HCT116 (cell line): ENCODE results near the gene SPEN. TPM values are rescaled to one million over a fixed set of nuclear protein-coding genes. Genes with fewer than 3 reads are reported as not detected.
"Not testable (repeated sequence)": the region's sequence is repeated elsewhere in the genome, so short reads cannot be mapped to it uniquely, and the experiment has no call there.

Source experiments
- ATAC-seq: fragments of 200-7000 bp; cut with Tn5 transposase; 2 replicates; pipeline ENCODE4 v1.9.1; 2020; ENCODE audit warnings: mild to moderate bottlenecking, moderate library complexity
- BruUV-seq: library from RNA; stranded (reverse); fragments of 400-500 nt; replicated peaks from 2 replicates; lab custom pipeline; 2021; lab: Mats Ljungman, UMichigan
- CTCF ChIA-PET: fragments of 300-600 bp; sonication (Branson Sonifier 250); formaldehyde crosslinking; loops from one replicate; lab custom pipeline; 2021; ENCODE audit warnings: antibody characterized with exemption; lab: Charles Lee
- POLR2A ChIA-PET: fragments of 300-600, 350-600 bp; sonication (Branson Sonifier 250); formaldehyde crosslinking; loops from one replicate; lab custom pipeline; 2021; ENCODE audit warnings: antibody characterized with exemption; lab: Charles Lee
- RAD21 ChIA-PET, 2 experiments: fragments of 300-600 bp; sonication (Branson Sonifier 250); formaldehyde crosslinking; loops; one replicate each; lab custom pipeline; 2023; ENCODE audit warnings: low total read pairs in 2 of 2; ENCODE audit not compliant: uncharacterized antibody in 2 of 2, unreplicated experiment in 2 of 2, low non-redundant PET in 1 of 2; lab: Charles Lee
- DNase-seq: peaks from one replicate; pipeline ENCODE4 v3.0.0-alpha.2; 2010; ENCODE audit warnings: low read depth, low spot score
- H2AFZ ChIP-seq: fragments of 200-600 bp; shearing (Covaris generic), sonication (generic); 2 replicates; pipeline ENCODE4 v1.6.1; 2017; ENCODE audit warnings: low read depth, mixed run types, mixed read lengths, antibody characterized with exemption, low read length; ENCODE audit not compliant: poor library complexity, severe bottlenecking
- H3K27ac ChIP-seq: 2 replicates; pipeline ENCODE4 v1.5.1; 2012; ENCODE audit warnings: low read depth, low read length
- H3K27me3 ChIP-seq: fragments of 200-600 bp; sonication (generic); 2 replicates; pipeline ENCODE4 v1.6.1; 2016; ENCODE audit warnings: mixed run types, low read length, mixed read lengths; ENCODE audit not compliant: insufficient read depth
- H3K36me3 ChIP-seq, 2 experiments: fragments of 200-500 bp in 1 of 2; fragments of 200-600 bp in 1 of 2; sonication (Bioruptor generic) in 1 of 2; sonication (generic) in 1 of 2; 2 replicates each; pipeline versions ENCODE4 v1.5.1 to v1.6.1; 2014 to 2016; ENCODE audit warnings: low read length in 2 of 2, inconsistent platforms in 1 of 2, mixed read lengths in 1 of 2, mixed run types in 1 of 2; ENCODE audit not compliant: insufficient read depth in 2 of 2, control insufficient read depth in 1 of 2
- H3K4me1 ChIP-seq, 2 experiments: fragments of 200-600 bp in 1 of 2; sonication (generic) in 1 of 2; 2 replicates each; pipeline versions ENCODE4 v1.5.1 to v1.6.1; 2012 to 2017; ENCODE audit warnings: low read length in 2 of 2, inconsistent platforms in 1 of 2, mild to moderate bottlenecking in 1 of 2, mixed read lengths in 1 of 2, mixed run types in 1 of 2, moderate library complexity in 1 of 2; ENCODE audit not compliant: insufficient read depth in 2 of 2, control insufficient read depth in 1 of 2
- H3K4me2 ChIP-seq: fragments of 200-600 bp; sonication (generic); 2 replicates; pipeline ENCODE4 v1.6.1; 2017; ENCODE audit warnings: mixed run types, low read length, mixed read lengths
- H3K4me3 ChIP-seq, 2 experiments: fragments of 200-600 bp in 1 of 2; sonication (generic) in 1 of 2; replicated peaks in 1 of 2; 2 replicates each; pipeline ENCODE4 v1.5.1; 2011 to 2016; ENCODE audit warnings: low read length in 2 of 2, control low read depth in 1 of 2, low read depth in 1 of 2, mild to moderate bottlenecking in 1 of 2, mixed read lengths in 1 of 2, mixed run types in 1 of 2
- H3K79me2 ChIP-seq: fragments of 200-600 bp; sonication (generic); 2 replicates; pipeline ENCODE4 v1.6.1; 2017; ENCODE audit warnings: mild to moderate bottlenecking, mixed run types, low read length, moderate library complexity, mixed read lengths; ENCODE audit not compliant: insufficient read depth
- H3K9ac ChIP-seq: fragments of 200-600 bp; sonication (generic); 2 replicates; pipeline ENCODE4 v1.6.1; 2016; ENCODE audit warnings: low read length, mixed read lengths
- H3K9me2 ChIP-seq: fragments of 200-600 bp; sonication (generic), shearing (Covaris generic); 2 replicates; pipeline ENCODE4 v1.6.1; 2017; ENCODE audit warnings: mixed run types, mild to moderate bottlenecking, moderate library complexity; ENCODE audit not compliant: insufficient read depth
- H3K9me3 ChIP-seq, 2 experiments: fragments of 200-500 bp in 1 of 2; fragments of 200-600 bp in 1 of 2; sonication (Bioruptor generic) in 1 of 2; sonication (generic) in 1 of 2; 2 replicates each; pipeline ENCODE4 v1.6.1; 2014 to 2017; ENCODE audit warnings: low read length in 2 of 2, mixed read lengths in 2 of 2, inconsistent platforms in 1 of 2, low read depth in 1 of 2, mild to moderate bottlenecking in 1 of 2, mixed run types in 1 of 2, moderate library complexity in 1 of 2; ENCODE audit not compliant: control insufficient read depth in 1 of 2, insufficient read depth in 1 of 2
- H4K20me1 ChIP-seq: fragments of 200-600 bp; sonication (generic), shearing (Covaris generic); 2 replicates; pipeline ENCODE4 v1.6.1; 2017; ENCODE audit warnings: mixed run types, mild to moderate bottlenecking, moderate library complexity; ENCODE audit not compliant: insufficient read depth
- CBX3 ChIP-seq: IDR thresholded peaks from 2 replicates; pipeline ENCODE4 v1.6.1; 2012; ENCODE audit warnings: low read depth
- CEBPB ChIP-seq: IDR thresholded peaks from 2 replicates; pipeline ENCODE4 v1.6.1; 2012; ENCODE audit warnings: low read depth
- EGR1 ChIP-seq: IDR thresholded peaks from 2 replicates; pipeline ENCODE4 v1.6.1; 2012; ENCODE audit warnings: low read depth
- FOSL1 ChIP-seq: IDR thresholded peaks from 2 replicates; pipeline ENCODE4 v1.6.1; 2012; ENCODE audit warnings: low read depth
- JUND ChIP-seq: IDR thresholded peaks from 2 replicates; pipeline ENCODE4 v1.6.1; 2012
- POLR2A ChIP-seq: IDR thresholded peaks from 2 replicates; pipeline ENCODE4 v1.7.0; 2011; ENCODE audit warnings: borderline replicate concordance; ENCODE audit not compliant: insufficient read depth, insufficient read length; ENCODE audit errors: extremely low read depth
- RAD21 ChIP-seq: IDR thresholded peaks from 2 replicates; pipeline ENCODE4 v1.6.1; 2012; ENCODE audit warnings: low read depth, mild to moderate bottlenecking
- SP1 ChIP-seq: IDR thresholded peaks from 2 replicates; pipeline ENCODE4 v1.6.1; 2012; ENCODE audit warnings: low read depth
- YY1 ChIP-seq: IDR thresholded peaks from 2 replicates; pipeline ENCODE4 v1.6.1; 2011; ENCODE audit warnings: low read length, low read depth, moderate library complexity, mild to moderate bottlenecking; ENCODE audit not compliant: insufficient replicate concordance; ENCODE audit errors: extremely low read depth
- intact Hi-C: fragments of 100-400 bp; cut with micrococcal nuclease; formaldehyde crosslinking; loops from 2 replicates; pipeline ENCODE4 v1.10.0; 2022
- total RNA-seq: library from RNA; stranded (reverse); gene quantifications from one replicate; pipeline ENCODE4 v1.2.1, GENCODE V29; 2021; ENCODE audit not compliant: unreplicated experiment
- TF ChIP-seq, protein P1 (sequence below): IDR thresholded peaks from 2 replicates; pipeline ENCODE4 v1.6.1; 2012
- TF ChIP-seq, protein P2 (sequence below): IDR thresholded peaks from 2 replicates; pipeline ENCODE4 v1.6.1; 2011; ENCODE audit warnings: mild to moderate bottlenecking, low read length, moderate library complexity; ENCODE audit not compliant: insufficient replicate concordance; ENCODE audit errors: extremely low read depth
- TF ChIP-seq, protein P3 (sequence below), 3 experiments: fragments of 200-600 bp in 1 of 3; sonication (generic) in 1 of 3; IDR thresholded peaks in 2 of 3; conservative IDR thresholded peaks in 1 of 3; 2 replicates each; pipeline ENCODE4 v1.5.1; 2012 to 2017; ENCODE audit warnings: low read depth in 2 of 3, low read length in 2 of 3, antibody characterized with exemption in 1 of 3, borderline replicate concordance in 1 of 3, control low read depth in 1 of 3, mild to moderate bottlenecking in 1 of 3, mixed read lengths in 1 of 3, mixed run types in 1 of 3, moderate library complexity in 1 of 3; ENCODE audit not compliant: insufficient read depth in 1 of 3

The SPEN gene
- total RNA-seq, 1 experiment from 2014 or later = 58.6 TPM

DNA sequence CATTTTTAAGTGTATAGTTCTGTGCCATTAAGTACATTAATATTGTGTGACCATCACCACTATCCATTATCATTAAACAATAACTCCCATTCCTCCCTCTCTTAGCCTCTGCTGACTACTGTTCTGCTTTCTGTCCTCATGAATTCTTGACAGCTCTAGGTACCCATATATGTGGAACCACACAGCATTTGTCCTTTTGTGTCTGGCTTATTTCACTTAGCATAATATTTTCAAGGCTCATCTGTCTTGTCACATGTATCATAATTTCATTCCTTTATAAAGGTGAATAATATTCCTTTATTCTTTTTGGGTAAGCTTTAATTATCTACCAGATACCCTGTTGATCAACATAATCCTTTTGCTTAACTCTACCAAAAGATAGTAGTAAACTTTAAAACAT lies 47.7 kb downstream of the SPEN start (continued):
- TF ChIP-seq CBX3 (no peak), CEBPB (no peak), RAD21 (no peak)
- TF ChIP-seq, protein P1, sequence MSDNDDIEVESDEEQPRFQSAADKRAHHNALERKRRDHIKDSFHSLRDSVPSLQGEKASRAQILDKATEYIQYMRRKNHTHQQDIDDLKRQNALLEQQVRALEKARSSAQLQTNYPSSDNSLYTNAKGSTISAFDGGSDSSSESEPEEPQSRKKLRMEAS = no peak

DNA sequence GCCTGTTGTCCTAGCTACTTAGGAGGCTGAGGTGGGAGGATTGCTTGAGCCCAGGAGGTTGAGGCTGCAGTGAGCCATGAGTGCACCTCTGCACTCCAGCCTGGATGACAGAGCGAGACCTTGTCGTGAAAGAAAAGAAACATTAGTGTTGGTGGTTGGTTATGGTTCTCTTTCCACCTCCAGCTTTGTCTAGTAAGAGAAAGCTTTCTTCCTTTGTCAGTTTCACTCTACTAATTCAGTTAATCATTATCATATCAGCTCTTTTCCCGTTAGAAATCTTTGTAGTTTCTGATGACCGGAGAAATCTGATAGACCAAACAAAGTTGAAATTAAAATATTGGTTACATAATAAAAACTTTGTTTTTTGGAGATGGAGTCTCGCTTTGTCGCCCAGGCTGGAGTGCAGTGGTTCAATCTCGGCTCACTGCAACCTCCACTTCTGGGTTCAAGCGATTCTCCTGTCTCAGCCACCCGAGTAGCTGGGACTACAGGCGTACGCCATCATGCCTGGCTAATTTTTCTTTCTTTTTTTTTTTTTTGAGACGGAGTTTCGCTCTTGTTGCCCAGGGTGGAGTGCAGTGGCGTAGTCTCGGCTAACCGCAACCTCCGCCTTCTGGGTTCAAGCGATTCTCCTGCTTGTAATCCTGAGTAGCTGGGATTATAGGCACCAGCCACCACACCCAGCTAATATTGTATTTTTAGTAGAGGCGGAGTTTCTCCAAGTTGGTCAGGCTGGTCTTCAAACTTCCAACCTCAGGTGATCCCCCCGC lies 49.5 kb downstream of the SPEN start:
- H3K9ac ChIP-seq, intact Hi-C loops, H3K4me2 ChIP-seq, CTCF ChIA-PET, H3K9me2 ChIP-seq, H3K27ac ChIP-seq, H3K4me3 ChIP-seq, DNase-seq, BruUV-seq, RAD21 ChIA-PET, H3K27me3 ChIP-seq, H2AFZ ChIP-seq, H3K9me3 ChIP-seq, ATAC-seq, H3K36me3 ChIP-seq: not testable (repeated sequence)
- Histone ChIP-seq H4K20me1 (peaks cover 15% of the 10 kb centered on the region; the same call in 1 of the 2 replicates), H3K79me2 (peaks cover 100% of the 10 kb centered on the region), H3K4me1 (peaks cover 4 to 12% of the 10 kb centered on the region in 2 experiments; a peak in 3 of 4 replicates)
- POLR2A ChIA-PET = interaction anchor here (0.6 kb wide), 1 partner anchor 48 kb away, joined by 3 read pairs; no protein-coding TSS in a partner anchor

DNA sequence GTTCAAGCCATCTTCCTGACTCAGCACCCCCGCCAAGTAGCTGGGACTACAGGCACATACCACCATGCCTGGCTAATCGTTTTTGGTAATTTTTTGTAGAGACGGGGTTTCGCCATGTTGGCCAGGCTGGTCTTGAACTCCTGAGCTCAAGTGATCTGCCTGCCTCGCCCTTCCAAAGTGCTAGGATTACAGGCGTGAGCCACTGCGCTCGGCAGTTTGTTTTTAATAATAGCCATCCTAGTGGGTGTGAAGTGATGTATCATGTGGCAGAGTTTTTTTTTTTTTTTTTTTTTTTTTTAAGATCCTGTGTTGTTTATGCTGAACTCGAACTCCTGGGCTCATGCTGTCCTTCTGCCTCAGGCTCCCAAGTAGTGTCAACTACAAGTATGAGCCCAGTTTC lies 51.8 kb downstream of the SPEN start:
- ChIA-PET CTCF (no interaction called here), RAD21 (no interaction called here), POLR2A (no interaction called here)
- no peak overlapping the region for H3K27ac ChIP-seq
- no peak for DNase-seq
- H3K36me3 ChIP-seq = peaks cover 0 to 3% of the 10 kb centered on the region in 2 experiments; a peak in 1 of 4 replicates
- H3K4me1 ChIP-seq = peaks cover 0 to 11% of the 10 kb centered on the region in 2 experiments; a peak in 2 of 4 replicates
- H3K79me2 ChIP-seq = peaks cover 100% of the 10 kb centered on the region
- peaks cover 20% of the 10 kb centered on the region; the same call in 1 of the 2 replicates for H4K20me1 ChIP-seq
- ATAC-seq = no peak
- no peaks in the 10 kb centered on the region for H3K9me3 ChIP-seq
- no peak overlapping the region for H2AFZ ChIP-seq
- intact Hi-C loops = no loop called here
- no TSS peak for BruUV-seq
- H3K4me2 ChIP-seq = no peak overlapping the region
- H3K27me3 ChIP-seq = no peaks in the 10 kb centered on the region
- no peak overlapping the region for H3K9ac ChIP-seq
- no peak overlapping the region for H3K4me3 ChIP-seq
- H3K9me2 ChIP-seq = no peaks in the 10 kb centered on the region
- TF ChIP-seq SP1 (no peak), CEBPB (no peak), CBX3 (no peak), JUND (no peak), FOSL1 (no peak), YY1 (no peak), EGR1 (no peak), POLR2A (no peak)
- TF ChIP-seq, protein P2, sequence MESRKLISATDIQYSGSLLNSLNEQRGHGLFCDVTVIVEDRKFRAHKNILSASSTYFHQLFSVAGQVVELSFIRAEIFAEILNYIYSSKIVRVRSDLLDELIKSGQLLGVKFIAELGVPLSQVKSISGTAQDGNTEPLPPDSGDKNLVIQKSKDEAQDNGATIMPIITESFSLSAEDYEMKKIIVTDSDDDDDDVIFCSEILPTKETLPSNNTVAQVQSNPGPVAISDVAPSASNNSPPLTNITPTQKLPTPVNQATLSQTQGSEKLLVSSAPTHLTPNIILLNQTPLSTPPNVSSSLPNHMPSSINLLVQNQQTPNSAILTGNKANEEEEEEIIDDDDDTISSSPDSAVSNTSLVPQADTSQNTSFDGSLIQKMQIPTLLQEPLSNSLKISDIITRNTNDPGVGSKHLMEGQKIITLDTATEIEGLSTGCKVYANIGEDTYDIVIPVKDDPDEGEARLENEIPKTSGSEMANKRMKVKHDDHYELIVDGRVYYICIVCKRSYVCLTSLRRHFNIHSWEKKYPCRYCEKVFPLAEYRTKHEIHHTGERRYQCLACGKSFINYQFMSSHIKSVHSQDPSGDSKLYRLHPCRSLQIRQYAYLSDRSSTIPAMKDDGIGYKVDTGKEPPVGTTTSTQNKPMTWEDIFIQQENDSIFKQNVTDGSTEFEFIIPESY = no peak
- TF ChIP-seq, protein P3, sequence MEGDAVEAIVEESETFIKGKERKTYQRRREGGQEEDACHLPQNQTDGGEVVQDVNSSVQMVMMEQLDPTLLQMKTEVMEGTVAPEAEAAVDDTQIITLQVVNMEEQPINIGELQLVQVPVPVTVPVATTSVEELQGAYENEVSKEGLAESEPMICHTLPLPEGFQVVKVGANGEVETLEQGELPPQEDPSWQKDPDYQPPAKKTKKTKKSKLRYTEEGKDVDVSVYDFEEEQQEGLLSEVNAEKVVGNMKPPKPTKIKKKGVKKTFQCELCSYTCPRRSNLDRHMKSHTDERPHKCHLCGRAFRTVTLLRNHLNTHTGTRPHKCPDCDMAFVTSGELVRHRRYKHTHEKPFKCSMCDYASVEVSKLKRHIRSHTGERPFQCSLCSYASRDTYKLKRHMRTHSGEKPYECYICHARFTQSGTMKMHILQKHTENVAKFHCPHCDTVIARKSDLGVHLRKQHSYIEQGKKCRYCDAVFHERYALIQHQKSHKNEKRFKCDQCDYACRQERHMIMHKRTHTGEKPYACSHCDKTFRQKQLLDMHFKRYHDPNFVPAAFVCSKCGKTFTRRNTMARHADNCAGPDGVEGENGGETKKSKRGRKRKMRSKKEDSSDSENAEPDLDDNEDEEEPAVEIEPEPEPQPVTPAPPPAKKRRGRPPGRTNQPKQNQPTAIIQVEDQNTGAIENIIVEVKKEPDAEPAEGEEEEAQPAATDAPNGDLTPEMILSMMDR (IDR thresholded peaks at IDR 0.05 in 2 of 3, conservative IDR thresholded peaks at IDR 0.05 in 1 of 3; ENCODE audit: borderline replicate concordance in 1 of 3, insufficient read depth in 1 of 3, low read depth in 2 of 3, low read length in 2 of 3) = no peak
- TF ChIP-seq, protein P1 = no peak
